Stomach (tissue), 4 donors: ENCODE measurements around the gene SLC18A3.

Source experiments
- CTCF ChIP-seq, 7 experiments: fragments of 450-650 bp in 4 of 7; fragments of 200-600 bp in 3 of 7; sonication (generic) in 3 of 7; IDR thresholded peaks; one replicate each; pipeline ENCODE4 v1.5.1; 2016 to 2019; ENCODE audit warnings: antibody characterized with exemption in 7 of 7, control low read depth in 2 of 7, mild to moderate bottlenecking in 1 of 7
- POLR2AphosphoS5 ChIP-seq, 3 donors: sonication (generic); formaldehyde crosslinking; IDR thresholded peaks; one replicate each; pipeline ENCODE4 v1.6.1; 2016; ENCODE audit warnings: antibody characterized with exemption in 3 of 3

GRCh38 chr10:49578392-49578791 lies 31.7 kb upstream of the SLC18A3 start:
- TF ChIP-seq POLR2AphosphoS5 (IDR thresholded peaks at IDR 0.05) (no peak), CTCF (IDR thresholded peaks at IDR 0.05) (no peak)
